ENCODE data around the gene PNMT.

DNA sequence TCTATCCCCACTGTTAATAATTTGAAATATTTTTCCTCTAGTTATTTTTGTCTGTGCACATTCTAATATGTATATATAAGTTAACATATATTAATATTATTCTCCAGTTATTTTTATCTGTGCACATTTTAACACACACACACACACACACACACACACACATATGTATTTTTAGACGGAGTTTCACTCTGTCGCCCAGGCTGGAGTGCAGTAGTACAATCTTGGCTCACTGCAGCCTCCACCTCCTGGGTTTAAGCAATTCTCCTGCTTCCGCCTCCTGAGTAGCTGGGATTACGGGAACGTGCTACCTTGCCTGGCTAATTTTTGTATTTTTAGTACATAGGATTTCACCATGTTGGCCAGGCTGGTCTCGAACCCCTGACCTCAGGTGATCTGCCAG, 49.4 kb downstream of the PNMT start:
- TF ChIP-seq JUND (IDR thresholded peaks at IDR 0.05; ENCODE audit: low read length) (no peak), EZH2 (IDR thresholded peaks at IDR 0.05; ENCODE audit: low read depth, low read length, severe bottlenecking) (no peak), TAF1 (IDR thresholded peaks at IDR 0.05; ENCODE audit: low read depth, low read length) (no peak), SAP30 (IDR thresholded peaks at IDR 0.05; ENCODE audit: insufficient read depth, insufficient replicate concordance, low read length) (no peak)
